K562 (cell line): ENCODE measurements around the gene GABARAP. TPM values are rescaled to one million over a fixed set of nuclear protein-coding genes. Genes with fewer than 3 reads are reported as not detected.

ENCODE experiments used
- ATAC-seq: fragments of 200-7000 bp; cut with Tn5 transposase; 3 replicates; pipeline ENCODE4 v1.9.1; 2020; ENCODE audit warnings: moderate library complexity
- BruUV-seq: library from RNA; stranded (reverse); fragments of 400-500 nt; replicated peaks from 2 replicates; lab custom pipeline; 2021; lab: Mats Ljungman, UMichigan
- CTCF ChIA-PET: fragments of 300-600 bp; formaldehyde crosslinking; extraction: SDS; loops from one replicate; lab custom pipeline; 2021; ENCODE audit warnings: low intra/inter-chr PET ratio; lab: Yijun Ruan, JAX
- POLR2A ChIA-PET: fragments of 300-600, 350-650 bp; sonication (Branson Sonifier 250); formaldehyde crosslinking; extraction: SDS; loops from one replicate; lab custom pipeline; 2021; ENCODE audit warnings: antibody characterized with exemption, inconsistent platforms; lab: Yijun Ruan, JAX
- DNase-seq, 4 experiments: peaks; one replicate each; pipeline versions ENCODE4 v3.0.0 to v3.0.0-alpha.2; 2011 to 2018; ENCODE audit warnings: low spot score in 3 of 4, mixed read lengths in 3 of 4; ENCODE audit errors: extremely low read depth in 1 of 4
- FAIRE-seq: peaks from 2 replicates; lab custom pipeline; 2011; peaks lifted over from hg19 to GRCh38; lab: Jason Lieb, UNC
- H2AFZ ChIP-seq: 2 replicates; pipeline ENCODE4 v1.6.0; 2011; ENCODE audit warnings: low read depth, low read length, control low read depth, inconsistent platforms
- H3K27ac ChIP-seq: fragments of 200-600 bp; 3 replicates; pipeline ENCODE4 v1.8.0; 2011; ENCODE audit warnings: low read depth, mild to moderate bottlenecking, control low read depth, inconsistent platforms, low read length, moderate library complexity, mixed read lengths; ENCODE audit errors: extremely low read depth
- H3K27me3 ChIP-seq, 2 experiments: fragments of 300-600 bp in 1 of 2; 2 replicates in 1 of 2; 3 replicates in 1 of 2; pipeline versions ENCODE4 v1.6.0 to v1.8.0; 2011; ENCODE audit warnings: inconsistent platforms in 2 of 2, low read length in 2 of 2, mild to moderate bottlenecking in 1 of 2, mixed read lengths in 1 of 2, moderate library complexity in 1 of 2; ENCODE audit not compliant: control insufficient read depth in 2 of 2, insufficient read depth in 2 of 2
- H3K36me3 ChIP-seq: fragments of 300-600 bp; 3 replicates; pipeline ENCODE4 v1.8.0; 2011; ENCODE audit warnings: mild to moderate bottlenecking, low read length, inconsistent platforms; ENCODE audit not compliant: control insufficient read depth, insufficient read depth
- H3K4me1 ChIP-seq, 2 experiments: fragments of 200-600 bp in 1 of 2; replicated peaks in 1 of 2; 2 replicates in 1 of 2; 3 replicates in 1 of 2; pipeline versions ENCODE4 v1.5.1 to v1.8.0; 2011; ENCODE audit warnings: inconsistent platforms in 2 of 2, low read length in 2 of 2, mild to moderate bottlenecking in 1 of 2, mixed read lengths in 1 of 2, moderate library complexity in 1 of 2; ENCODE audit not compliant: control insufficient read depth in 2 of 2, insufficient read depth in 2 of 2
- H3K4me2 ChIP-seq: 2 replicates; pipeline ENCODE4 v1.6.1; 2011; ENCODE audit warnings: low read length, control low read depth, inconsistent platforms, mixed read lengths; ENCODE audit not compliant: insufficient read depth
- H3K4me3 ChIP-seq: fragments of 200-600 bp; sonication (generic), shearing (Covaris generic); 2 replicates; pipeline ENCODE4 v1.5.1; 2016; ENCODE audit warnings: control low read depth, inconsistent platforms
- H3K79me2 ChIP-seq: fragments of 200-600 bp; 3 replicates; pipeline ENCODE4 v1.8.0; 2011; ENCODE audit warnings: low read length, inconsistent platforms; ENCODE audit not compliant: control insufficient read depth, insufficient read depth
- H3K9ac ChIP-seq, 2 experiments: 2 replicates each; pipeline versions ENCODE4 v1.6.0 to v1.6.1; 2011; ENCODE audit warnings: low read depth in 2 of 2, low read length in 2 of 2, control low read depth in 1 of 2, inconsistent platforms in 1 of 2, mild to moderate bottlenecking in 1 of 2, mixed read lengths in 1 of 2; ENCODE audit not compliant: insufficient read depth in 1 of 2
- H3K9me1 ChIP-seq: one replicate; pipeline ENCODE4 v1.6.0; 2011; ENCODE audit warnings: inconsistent platforms, mild to moderate bottlenecking, low read length, moderate library complexity; ENCODE audit not compliant: control insufficient read depth, insufficient read depth
- H3K9me3 ChIP-seq: replicated peaks from 2 replicates; pipeline ENCODE4 v1.5.1; 2011; ENCODE audit warnings: low read depth, low read length, inconsistent platforms; ENCODE audit not compliant: control insufficient read depth, insufficient read depth
- H4K20me1 ChIP-seq: replicated peaks from 2 replicates; pipeline ENCODE4 v1.6.1; 2011; ENCODE audit warnings: low read length, inconsistent platforms, mixed read lengths; ENCODE audit not compliant: control insufficient read depth, insufficient read depth
- CEBPG ChIP-seq, 3 experiments: fragments of 200-800 bp in 1 of 3; sonication (Bioruptor generic) in 1 of 3; sonication (generic) in 1 of 3; formaldehyde crosslinking in 1 of 3; IDR thresholded peaks in 2 of 3; conservative IDR thresholded peaks in 1 of 3; 2 replicates each; pipeline versions ENCODE4 v1.6.1 to v1.8.0; 2016 to 2022; ENCODE audit warnings: missing compliant biosample characterization in 2 of 3, missing genetic modification characterization in 2 of 3, mild to moderate bottlenecking in 1 of 3, missing genetic modification reagents in 1 of 3
- DPF2 ChIP-seq: fragments of 450-650 bp; IDR thresholded peaks from 2 replicates; pipeline ENCODE4 v1.6.1; 2016
- ETV5 ChIP-seq: sonication (generic); formaldehyde crosslinking; IDR thresholded peaks from 2 replicates; pipeline ENCODE4 v1.4.0; 2020; ENCODE audit warnings: low read depth, mild to moderate bottlenecking, missing genetic modification reagents
- NR3C1 ChIP-seq: sonication (generic); formaldehyde crosslinking; IDR thresholded peaks from 2 replicates; pipeline ENCODE4 v1.8.1; 2022; ENCODE audit warnings: missing genetic modification reagents
- RNF2 ChIP-seq: sonication (generic); IDR thresholded peaks from 2 replicates; pipeline ENCODE4 v1.6.1; 2016
- WGBS: fragments of 100-300 bp; shearing (Covaris generic); methylation state at CpG from one replicate; pipeline ENCODE4 v1.1.6; 2016; ENCODE audit warnings: low coverage, mixed read lengths; ENCODE audit not compliant: insufficient coverage; ENCODE audit errors: missing lambda C conversion rate; 5-methylcytosine and 5-hydroxymethylcytosine counted together
- in situ Hi-C: fragments of 300-500 bp; cut with MboI; formaldehyde crosslinking; loops from 4 replicates; pipeline ENCODE4 v1.15.0; 2018; ENCODE audit warnings: inconsistent platforms, mixed read lengths
- intact Hi-C: fragments of 100-400 bp; cut with micrococcal nuclease; formaldehyde crosslinking; loops from 2 replicates; pipeline ENCODE4 v1.14.2; 2022
- polyA plus RNA-seq, 8 experiments: library from polyadenylated mRNA; depleted of rRNA in 4 of 8; stranded (reverse) in 5 of 8; unstranded in 3 of 8; fragments of >200 nt; fragmentation: Nextera tagmentation in 2 of 8; fragmentation: Illumina TruSeq in 1 of 8; extraction: Ambion mirVana in 2 of 8; extraction: Trizol in 1 of 8; gene quantifications; 2 replicates each; pipeline versions ENCODE4 v1.2.1 to v1.2.3, GENCODE V29; 2011 to 2014; ENCODE audit warnings: inconsistent platforms in 1 of 8, missing spikeins in 1 of 8
- total RNA-seq, 7 experiments: library from RNA; depleted of rRNA in 6 of 7; stranded (reverse); fragments of >200 nt in 6 of 7; fragmentation: Illumina TruSeq in 2 of 7; extraction: Trizol in 2 of 7; gene quantifications; 2 replicates each; pipeline versions ENCODE4 v1.2.1 to v1.2.3, GENCODE V29; 2011 to 2021; ENCODE audit warnings: low replicate concordance in 1 of 7
- TF ChIP-seq, protein P1 (sequence below): sonication (generic); formaldehyde crosslinking; IDR thresholded peaks from 2 replicates; pipeline ENCODE4 v1.8.0; 2022; ENCODE audit warnings: mild to moderate bottlenecking, missing genetic modification reagents
- TF ChIP-seq, protein P2 (sequence below), 2 experiments: IDR thresholded peaks; 2 replicates each; pipeline ENCODE4 v1.6.1; 2012; ENCODE audit warnings: improper control_type of control experiment in 2 of 2, low read depth in 2 of 2, low read length in 2 of 2, borderline replicate concordance in 1 of 2
- TF ChIP-seq, protein P3 (sequence below), 2 experiments: fragments of 250-450 bp in 1 of 2; fragments of 450-650 bp in 1 of 2; sonication (Bioruptor Pico) in 1 of 2; IDR thresholded peaks; 2 replicates each; pipeline versions ENCODE4 v1.6.1 to v1.8.0; 2016 to 2021; ENCODE audit warnings: mild to moderate bottlenecking in 2 of 2, moderate library complexity in 2 of 2, missing compliant biosample characterization in 1 of 2, missing genetic modification characterization in 1 of 2

The GABARAP gene
- total and polyA plus RNA-seq, 9 of the 15 experiments (the other 6 are each of a cell fraction or from before 2014, with no cell fraction given) = 47.5 to 373 (median 152) TPM

DNA sequence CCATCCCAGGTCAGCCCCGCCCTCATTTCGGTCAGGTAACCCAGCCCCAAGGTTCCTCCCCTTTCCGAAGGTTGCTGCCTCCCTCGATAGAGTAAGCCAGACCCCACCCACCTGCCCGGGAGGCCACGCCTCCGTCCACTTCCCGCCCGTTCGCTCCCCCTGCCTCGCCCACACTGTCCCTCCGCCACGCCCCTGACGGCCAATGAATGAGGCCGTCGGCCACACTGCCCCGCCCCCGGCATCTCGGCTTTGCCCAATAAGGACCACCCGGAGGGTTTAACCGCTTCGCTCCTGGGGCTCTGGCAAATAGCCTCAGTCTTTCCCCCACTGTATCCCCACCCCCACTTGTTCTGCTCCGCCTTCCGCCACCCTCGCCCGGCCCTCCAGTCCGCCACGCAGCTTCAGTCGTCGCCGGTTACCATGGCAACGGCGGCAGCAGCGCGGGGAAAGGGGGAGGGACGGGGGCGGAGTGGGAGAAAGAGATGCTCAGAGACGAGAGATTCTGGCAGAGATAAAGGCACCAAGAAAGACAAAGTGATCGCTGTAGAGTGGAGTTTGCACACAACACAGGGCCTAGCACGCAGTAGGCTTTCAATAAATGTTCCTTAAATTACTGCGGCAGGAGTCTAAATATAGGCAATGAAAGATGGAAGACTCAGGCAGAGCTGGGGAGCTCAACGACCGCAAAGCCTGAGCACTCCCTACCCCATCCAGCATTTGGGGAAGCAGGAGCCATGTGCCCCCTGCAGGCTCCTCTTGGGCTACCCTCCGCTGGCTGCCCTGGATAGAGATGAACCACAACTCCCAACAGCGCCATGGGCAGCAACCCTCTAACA lies 27.7 kb downstream of the GABARAP start (continued):
- TF ChIP-seq, protein P1, sequence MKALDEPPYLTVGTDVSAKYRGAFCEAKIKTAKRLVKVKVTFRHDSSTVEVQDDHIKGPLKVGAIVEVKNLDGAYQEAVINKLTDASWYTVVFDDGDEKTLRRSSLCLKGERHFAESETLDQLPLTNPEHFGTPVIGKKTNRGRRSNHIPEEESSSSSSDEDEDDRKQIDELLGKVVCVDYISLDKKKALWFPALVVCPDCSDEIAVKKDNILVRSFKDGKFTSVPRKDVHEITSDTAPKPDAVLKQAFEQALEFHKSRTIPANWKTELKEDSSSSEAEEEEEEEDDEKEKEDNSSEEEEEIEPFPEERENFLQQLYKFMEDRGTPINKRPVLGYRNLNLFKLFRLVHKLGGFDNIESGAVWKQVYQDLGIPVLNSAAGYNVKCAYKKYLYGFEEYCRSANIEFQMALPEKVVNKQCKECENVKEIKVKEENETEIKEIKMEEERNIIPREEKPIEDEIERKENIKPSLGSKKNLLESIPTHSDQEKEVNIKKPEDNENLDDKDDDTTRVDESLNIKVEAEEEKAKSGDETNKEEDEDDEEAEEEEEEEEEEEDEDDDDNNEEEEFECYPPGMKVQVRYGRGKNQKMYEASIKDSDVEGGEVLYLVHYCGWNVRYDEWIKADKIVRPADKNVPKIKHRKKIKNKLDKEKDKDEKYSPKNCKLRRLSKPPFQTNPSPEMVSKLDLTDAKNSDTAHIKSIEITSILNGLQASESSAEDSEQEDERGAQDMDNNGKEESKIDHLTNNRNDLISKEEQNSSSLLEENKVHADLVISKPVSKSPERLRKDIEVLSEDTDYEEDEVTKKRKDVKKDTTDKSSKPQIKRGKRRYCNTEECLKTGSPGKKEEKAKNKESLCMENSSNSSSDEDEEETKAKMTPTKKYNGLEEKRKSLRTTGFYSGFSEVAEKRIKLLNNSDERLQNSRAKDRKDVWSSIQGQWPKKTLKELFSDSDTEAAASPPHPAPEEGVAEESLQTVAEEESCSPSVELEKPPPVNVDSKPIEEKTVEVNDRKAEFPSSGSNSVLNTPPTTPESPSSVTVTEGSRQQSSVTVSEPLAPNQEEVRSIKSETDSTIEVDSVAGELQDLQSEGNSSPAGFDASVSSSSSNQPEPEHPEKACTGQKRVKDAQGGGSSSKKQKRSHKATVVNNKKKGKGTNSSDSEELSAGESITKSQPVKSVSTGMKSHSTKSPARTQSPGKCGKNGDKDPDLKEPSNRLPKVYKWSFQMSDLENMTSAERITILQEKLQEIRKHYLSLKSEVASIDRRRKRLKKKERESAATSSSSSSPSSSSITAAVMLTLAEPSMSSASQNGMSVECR (CRISPR knock-in tag) = no peak; the same call in 1 of the 2 replicates
- TF ChIP-seq DPF2 = no peak
- TF ChIP-seq, all 486 proteins: peak for 66

DNA sequence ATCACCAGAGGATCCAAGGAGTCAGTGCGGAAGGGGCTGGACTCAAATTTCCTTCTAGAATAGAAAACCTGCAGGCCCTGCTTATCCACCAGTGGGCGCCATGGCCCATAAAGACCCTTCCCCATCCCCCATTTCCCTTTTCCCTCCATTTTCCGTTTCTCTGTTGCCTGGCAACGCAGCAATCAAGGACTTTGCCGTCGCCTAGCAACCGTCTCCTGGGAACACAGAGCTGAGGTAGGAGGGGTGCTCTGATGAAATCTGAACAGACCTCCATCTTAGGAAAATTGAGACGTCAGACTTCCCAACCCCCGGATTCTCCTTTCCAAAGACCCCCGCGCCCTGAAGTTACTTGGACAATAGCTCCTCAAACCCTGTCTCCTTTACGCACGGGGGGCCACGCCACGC lies 28.4 kb downstream of the GABARAP start:
- 9% methylated on average over 14 of the region's 15 CpGs for WGBS
- Histone ChIP-seq H3K79me2 (peaks cover 32% of the 10 kb centered on the region; the same call in 2 of the 3 replicates), H3K9me1 (no peaks in the 10 kb centered on the region), H3K9ac (no peak overlapping the region), H2AFZ (no peak overlapping the region), H4K20me1 (no peaks in the 10 kb centered on the region; the same call in 1 of the 2 replicates), H3K9me3 (no peaks in the 10 kb centered on the region), H3K27ac (no peak overlapping the region; the same call in 2 of the 3 replicates), H3K4me2 (peak overlapping the region; percentile 56), H3K4me1 (peaks cover 28 to 38% of the 10 kb centered on the region in 2 experiments), H3K27me3 (no peaks in the 10 kb centered on the region), H3K36me3 (no peaks in the 10 kb centered on the region), H3K4me3 (peak overlapping the region; percentile 2; the same call in 1 of the 2 replicates)
- FAIRE-seq (no peak), ATAC-seq (peak; percentile 16), DNase-seq (peak; percentile 66 to 80 (median 74))
- CTCF ChIA-PET = no interaction called here
- POLR2A ChIA-PET = interaction anchor here (0.6 to 1.3 kb wide), 2 partner anchors 29 to 436 kb away, joined by 3 to 4 read pairs; partner anchors contain the start of gene GABARAP
- in situ Hi-C loops = no loop called here
- intact Hi-C loops = no loop called here
- BruUV-seq = no TSS peak
- TF ChIP-seq, protein P2, sequence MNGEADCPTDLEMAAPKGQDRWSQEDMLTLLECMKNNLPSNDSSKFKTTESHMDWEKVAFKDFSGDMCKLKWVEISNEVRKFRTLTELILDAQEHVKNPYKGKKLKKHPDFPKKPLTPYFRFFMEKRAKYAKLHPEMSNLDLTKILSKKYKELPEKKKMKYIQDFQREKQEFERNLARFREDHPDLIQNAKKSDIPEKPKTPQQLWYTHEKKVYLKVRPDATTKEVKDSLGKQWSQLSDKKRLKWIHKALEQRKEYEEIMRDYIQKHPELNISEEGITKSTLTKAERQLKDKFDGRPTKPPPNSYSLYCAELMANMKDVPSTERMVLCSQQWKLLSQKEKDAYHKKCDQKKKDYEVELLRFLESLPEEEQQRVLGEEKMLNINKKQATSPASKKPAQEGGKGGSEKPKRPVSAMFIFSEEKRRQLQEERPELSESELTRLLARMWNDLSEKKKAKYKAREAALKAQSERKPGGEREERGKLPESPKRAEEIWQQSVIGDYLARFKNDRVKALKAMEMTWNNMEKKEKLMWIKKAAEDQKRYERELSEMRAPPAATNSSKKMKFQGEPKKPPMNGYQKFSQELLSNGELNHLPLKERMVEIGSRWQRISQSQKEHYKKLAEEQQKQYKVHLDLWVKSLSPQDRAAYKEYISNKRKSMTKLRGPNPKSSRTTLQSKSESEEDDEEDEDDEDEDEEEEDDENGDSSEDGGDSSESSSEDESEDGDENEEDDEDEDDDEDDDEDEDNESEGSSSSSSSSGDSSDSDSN (IDR thresholded peaks at IDR 0.05; ENCODE audit: borderline replicate concordance in 1 of 2, low read depth in 2 of 2, low read length in 2 of 2) = no peak
- TF ChIP-seq RNF2 (0 out of 2 replicates have a peak, but pooled peaks have one; percentile 34), CEBPG (CRISPR knock-in tag; IDR thresholded peaks at IDR 0.05) (no peak), CEBPG (tag; conservative IDR thresholded peaks at IDR 0.05 in 1 of 2, IDR thresholded peaks at IDR 0.05 in 1 of 2) (peak; percentile 15 to 51; a peak in 1 of 4 replicates), NR3C1 (no peak), ETV5 (CRISPR knock-in tag) (peak; percentile 47; the same call in 1 of the 2 replicates)
- TF ChIP-seq, protein P3, sequence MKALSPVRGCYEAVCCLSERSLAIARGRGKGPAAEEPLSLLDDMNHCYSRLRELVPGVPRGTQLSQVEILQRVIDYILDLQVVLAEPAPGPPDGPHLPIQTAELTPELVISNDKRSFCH (CRISPR knock-in tag; IDR thresholded peaks at IDR 0.05) = no peak
- TF ChIP-seq, protein P3 (tag; IDR thresholded peaks at IDR 0.05) = no peak
